GM04503 (cell line): ENCODE data around the gene AFF4.

Source experiments
- DNase-seq: peaks from one replicate; pipeline ENCODE4 v3.0.0-alpha.2; 2012; ENCODE audit warnings: low read depth

The AFF4 gene

DNA sequence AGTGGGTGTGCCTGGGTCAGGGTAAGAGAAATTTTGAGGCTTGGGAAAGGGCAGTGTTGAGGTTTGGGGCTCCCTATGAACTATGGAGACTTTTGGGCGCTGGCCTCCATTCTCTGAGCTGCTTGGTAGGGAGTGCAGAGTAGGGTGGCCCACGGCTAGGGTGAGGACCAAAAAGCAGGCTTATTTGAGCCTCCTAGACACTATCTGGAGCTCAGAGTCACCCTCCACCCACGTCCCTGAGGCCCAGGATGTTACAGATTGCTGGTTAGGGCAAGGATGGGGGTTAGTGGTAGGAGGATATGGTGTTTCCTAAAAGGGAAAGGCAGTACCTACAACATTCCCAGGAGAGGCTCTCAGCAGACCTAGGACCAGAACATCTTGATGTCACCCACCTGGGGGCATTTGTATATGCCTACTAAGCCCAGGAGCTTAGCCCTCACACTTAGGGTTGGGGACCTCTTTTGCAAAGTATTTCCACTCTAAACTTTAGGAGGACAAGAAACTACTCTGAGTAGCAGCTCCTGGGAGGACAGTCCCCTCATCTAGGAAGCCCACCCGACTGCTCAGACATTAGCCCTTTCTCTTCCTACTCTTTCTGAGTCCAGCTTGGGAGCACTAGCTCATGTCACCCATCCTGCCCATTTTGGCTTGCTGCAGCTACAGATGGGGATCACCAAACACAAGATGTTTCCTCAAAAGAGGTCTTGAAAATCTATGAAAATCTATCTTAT, 135.3 kb downstream of the AFF4 start:
- DNase-seq: no peak

DNA sequence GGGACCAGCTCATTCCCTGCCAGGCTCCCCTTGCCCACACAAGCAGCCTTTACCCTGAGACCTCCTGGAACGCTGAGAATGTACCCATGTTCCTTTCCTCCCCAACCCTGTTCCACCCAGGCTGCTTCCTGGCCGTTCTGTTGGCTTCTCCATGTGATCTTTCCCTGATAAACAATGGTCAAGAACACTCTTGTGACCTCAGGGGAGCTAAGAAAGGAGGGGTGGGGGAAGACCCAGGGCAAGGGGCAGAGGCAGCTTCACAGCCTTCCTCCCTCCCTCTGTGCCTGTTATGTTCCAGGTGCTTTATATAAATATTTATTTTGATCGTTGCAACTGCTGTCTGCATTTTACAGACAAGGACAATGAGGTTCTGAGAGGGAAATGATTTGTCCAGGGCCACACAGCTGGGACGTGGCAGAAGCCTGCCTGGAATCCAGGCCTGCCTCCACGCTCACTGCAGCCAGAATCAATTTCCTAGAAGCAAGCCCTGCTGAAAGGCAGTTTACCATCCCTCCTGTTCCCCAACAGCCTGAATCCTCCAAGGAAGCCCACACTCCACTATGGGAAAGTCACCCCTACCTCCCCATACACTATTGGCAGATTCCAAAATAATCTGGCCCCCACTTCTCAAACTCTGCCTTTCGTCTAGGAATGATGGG, 136.9 kb downstream of the AFF4 start:
- no peak for DNase-seq

DNA sequence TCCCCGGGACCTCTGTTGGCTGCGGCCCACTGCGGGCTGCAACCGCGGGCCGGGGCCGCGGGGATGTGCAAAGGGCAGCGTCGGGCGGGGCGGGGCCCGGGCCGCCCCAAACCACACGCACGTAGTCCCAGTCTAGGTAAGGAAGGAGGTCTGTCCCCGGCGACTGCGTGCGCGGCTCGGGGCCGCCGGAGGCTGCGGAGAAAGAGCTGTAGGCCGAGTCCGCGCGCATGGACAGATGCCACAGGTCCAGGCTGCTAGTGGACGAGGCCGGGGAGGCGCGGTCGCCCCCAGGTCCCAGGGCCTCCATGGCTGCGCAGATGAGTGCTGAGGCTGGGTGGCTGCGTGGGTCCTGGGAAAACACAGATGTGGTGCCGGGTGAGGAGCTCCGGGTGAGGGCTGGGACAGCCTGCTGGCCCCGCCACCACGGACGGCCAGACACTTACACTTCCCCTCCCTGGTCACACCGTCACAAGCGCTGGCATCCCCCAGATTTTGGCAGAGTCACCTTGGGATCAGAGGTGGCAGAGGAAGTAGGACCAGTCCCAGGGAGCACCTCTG, 137.5 kb downstream of the AFF4 start:
- DNase-seq: no peak
